Measurements from ENCODE around the gene LRRC72.
"Not testable (repeated sequence)": the region's sequence is repeated elsewhere in the genome, so short reads cannot be mapped to it uniquely, and the experiment has no call there.

LRRC72 gene

DNA sequence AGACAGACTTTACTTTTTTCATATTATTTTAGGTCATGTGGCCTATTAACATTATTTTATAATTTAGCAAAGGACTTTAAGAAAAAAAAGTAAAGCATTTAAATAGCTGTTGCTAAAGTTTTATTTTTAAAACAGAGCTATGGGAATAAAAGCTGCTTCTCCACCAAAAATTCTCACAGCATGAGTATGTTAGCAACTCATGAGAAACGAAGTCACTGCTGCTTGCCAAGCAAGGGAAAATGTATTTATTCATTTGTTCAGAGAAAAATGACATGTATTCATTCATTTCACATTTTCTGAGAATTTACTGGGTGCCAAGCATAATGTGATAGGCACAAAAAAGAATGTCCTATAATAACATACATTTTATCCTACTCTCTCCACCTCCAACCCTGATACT is 5.1 kb downstream of the LRRC72 start:
- DNase-seq, result no peak

DNA sequence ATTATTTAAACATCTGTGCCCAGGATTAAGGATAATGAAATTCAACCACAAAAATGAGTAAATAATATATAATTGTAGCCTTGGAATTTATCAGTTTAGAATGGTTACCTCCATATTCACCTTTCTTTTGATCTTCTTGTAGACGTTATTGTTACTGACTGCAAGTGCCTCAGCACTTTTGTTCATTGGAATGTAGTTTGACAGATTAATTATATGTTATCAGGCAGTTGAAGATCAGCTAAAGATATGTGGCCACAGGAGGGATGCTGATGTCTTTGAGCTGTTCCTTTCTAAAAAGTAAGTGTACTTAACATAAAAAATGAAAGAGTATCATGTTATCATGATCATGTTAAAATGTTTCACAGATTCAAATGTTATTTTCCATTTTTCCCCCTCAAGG is 5.6 kb downstream of the LRRC72 start:
- DNase-seq, result no peak

DNA sequence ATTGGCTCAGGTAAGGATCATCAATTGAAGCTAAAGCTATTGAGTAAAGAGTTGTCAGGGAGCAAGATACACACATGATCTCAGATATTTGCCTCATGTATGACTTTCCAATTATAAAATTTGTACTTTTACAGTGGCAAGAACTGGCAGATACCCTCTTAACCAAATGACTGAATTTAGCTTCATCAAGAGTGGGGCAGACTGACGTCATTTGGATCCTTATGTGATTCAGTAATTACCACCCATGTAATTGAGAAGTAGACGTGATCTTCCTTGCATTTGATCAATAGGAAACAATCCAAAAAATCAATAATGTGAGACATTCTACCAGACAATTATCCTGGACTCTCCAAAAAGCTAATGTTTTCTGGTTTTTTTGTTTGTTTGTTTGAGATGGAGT is 8.9 kb downstream of the LRRC72 start:
- no peak for DNase-seq

DNA sequence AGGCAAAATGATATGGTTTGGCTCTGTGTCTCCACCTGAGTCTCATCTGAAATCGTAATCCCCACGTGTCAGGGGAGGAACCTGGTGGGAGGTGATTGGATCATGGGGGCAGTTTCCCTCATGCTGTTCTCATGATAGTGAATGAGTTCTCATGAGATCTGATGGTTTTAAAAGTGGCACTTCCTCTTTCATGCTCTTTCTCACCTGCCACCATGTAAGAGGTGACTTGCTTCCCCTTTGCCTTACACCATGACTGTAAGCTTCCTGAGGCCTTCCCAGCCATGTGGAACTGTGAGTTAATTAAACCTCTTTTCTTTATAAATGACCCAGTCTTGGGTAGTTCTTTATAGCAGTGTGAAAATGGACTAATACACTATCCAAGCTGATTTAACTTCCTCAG is 13.9 kb downstream of the LRRC72 start:
- not testable (repeated sequence) for DNase-seq

DNA sequence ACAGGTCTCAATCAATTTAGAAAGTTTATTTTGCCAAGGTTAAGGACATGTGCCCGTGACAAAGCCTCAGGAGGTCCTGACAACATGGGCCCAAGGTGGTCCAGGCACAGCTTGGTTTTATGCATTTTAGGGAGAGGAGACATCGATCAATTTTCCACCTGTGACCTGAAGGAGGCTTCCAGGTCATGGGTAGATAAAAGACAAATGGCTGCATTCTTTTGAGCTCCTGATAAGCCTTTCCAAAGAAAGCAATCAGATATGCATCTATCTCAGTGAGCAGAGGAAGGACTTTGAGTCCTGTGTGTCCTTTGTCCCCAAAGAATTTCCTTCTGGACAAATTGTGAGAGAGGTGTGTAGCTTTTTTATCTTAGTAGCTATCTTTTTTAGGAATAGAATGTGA is 15.8 kb downstream of the LRRC72 start:
- no peak for DNase-seq

DNA sequence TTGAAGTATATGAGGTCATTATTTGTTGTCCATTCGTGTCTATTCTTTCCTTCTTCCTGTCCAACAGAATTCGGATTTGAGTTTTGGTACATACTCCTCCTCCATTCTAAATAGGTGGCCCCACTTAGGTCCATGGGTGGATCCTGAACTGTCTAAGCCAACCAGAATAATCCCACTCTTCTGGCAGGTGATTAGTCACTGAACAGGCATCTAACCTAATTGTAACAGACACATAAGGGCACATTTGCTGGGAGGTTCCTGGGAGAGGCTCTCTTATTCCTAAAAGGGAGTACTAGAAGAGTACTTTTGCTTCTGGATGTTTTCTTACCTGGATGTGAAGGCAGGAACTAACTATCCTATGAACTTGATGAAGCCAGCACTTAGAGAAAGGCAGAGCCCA is 16.8 kb downstream of the LRRC72 start:
- DNase-seq, result no peak

DNA sequence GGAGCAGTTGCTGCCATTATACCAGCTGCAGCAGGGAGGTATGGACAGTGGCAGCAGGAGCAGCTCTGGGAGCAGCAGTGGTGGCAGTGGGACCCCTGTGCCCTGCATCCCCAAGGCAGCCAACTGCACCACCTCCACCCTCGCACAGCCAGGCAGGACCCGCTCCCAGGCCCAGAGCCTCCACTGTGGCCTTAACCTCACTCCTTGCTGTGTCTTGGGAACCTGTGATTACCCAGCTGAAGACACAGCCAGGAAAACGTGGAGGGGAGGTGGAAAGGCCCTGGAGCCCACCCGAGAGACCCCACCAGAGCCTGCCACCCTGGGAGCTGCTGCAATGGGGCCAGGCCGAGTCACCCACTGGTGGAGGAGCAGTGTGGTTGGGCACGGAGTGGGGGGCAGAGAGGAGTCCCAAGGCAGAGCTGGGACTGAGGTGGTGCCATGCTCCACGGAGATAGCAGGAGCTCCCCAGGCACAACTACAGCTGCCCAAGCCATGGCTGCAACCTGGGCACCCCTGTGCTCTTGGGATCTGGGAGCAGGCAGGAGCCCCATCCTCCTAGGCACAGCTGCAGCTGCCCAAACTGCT is 20.4 kb downstream of the LRRC72 start:
- no peak for DNase-seq

DNA sequence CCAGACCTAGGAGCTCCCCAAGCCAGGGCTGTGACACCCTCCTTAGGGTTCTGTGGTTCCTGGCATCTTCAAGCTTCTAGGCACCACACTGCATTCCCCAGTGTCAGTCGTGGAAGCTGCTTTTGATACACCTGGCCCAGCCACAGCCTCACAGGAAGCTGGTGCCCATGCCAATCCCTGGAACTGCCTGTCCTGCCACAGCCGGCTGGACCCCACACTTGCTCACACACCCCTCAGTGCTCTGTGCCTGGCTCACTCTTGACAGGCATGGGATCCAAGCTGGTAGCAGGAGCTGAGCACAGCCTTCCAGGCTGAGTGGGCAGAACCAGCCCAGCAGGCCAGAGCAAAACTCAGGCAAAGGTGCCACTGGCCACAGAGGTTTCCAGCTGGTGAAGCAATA is 21.8 kb downstream of the LRRC72 start:
- no peak for DNase-seq

DNA sequence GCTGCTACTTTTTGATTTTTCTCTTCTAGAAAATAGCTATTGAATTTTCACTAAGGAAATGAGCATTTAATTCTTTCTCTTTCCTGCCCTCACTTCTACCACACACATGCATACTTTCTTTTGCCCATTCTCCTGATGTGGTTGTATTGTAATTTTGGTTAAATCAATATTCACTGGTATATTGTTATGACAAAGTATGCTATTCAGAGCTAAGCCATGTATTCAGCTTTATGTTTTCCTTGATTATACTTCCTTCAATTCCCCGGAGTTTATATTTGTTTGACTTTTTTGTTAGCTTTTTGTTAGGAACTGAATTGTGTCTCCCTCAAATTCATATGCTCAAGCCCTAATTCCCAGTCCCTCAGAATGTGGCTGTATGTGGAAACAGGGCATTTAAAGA is 24.0 kb downstream of the LRRC72 start:
- no peak for DNase-seq

DNA sequence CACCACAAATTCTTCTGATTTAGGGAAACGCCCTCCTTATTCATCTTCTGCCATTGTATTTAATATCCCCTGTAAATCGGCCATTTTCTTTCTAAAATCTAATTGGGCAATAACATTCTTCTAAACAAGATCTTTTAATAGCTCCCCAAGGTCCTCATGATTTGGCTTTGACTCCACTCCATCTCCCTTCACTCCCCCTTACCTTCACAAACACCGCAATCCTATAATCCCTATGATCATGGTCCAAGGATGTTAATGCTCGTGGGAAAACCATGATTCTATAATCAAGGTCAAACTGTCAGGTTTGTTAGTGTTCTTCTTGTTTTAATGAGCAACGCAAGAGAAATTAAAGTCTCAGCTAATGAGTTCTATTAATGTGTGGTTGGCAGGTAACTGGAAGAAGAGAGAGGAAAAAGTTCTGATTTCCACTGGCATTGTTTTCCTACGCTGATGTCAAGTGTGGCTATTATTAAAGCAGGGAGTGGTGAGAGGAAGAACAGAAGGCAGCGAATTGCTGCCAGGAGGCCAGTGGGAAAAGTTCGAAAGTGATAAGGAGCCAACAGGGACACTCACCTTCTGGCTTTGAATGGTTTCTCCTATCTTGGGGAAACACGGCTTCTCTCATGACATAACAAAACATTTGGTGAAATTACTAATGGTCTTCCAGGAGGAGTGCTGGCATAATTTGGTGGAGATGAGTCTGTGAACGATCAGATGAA is 28.1 kb downstream of the LRRC72 start:
- no peak for DNase-seq

DNA sequence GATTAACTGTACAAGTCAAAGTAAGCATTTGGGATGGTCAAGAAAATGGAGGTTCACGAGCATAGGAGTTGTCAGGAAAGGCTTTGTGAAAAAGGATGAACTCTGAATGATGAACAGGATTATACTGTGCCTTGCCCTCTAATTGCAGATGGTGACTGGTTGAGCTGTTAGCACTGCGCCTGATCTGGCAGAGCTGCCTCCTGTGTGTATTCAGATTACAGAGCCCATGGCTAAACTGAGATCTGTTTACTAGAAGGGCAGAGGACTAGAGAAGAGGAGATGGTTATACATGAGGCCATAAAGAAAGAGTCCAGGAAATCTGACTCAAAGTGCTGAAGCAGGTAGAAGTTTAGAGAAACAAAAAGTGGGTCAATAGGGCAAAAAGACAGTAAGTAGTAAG is 29.7 kb downstream of the LRRC72 start:
- DNase-seq, result no peak

DNA sequence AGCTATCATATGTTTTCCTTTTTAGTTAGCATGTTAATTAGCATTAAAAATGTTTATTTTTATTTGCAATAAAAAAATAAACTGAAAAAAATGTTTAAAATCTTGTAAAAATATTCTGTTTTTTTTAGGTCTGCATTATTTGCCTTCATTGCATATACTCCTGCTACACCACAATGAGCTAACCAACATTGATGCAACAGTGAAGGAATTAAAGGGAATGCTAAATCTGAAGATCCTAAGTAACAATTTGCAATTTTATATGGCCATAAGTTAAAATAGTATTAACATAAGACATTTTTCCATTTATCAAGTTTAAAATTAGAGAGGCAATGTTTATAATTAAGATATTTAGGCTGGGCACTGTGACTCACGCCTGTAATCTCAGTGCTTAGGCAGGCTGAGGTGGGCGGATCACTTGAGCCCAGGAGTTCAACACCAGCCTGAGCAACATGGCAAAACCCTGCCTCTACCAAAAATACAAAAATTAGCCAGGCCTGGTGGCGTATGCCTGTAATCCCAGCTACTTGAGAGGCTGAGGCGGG is 32.2 kb downstream of the LRRC72 start:
- no peak for DNase-seq

DNA sequence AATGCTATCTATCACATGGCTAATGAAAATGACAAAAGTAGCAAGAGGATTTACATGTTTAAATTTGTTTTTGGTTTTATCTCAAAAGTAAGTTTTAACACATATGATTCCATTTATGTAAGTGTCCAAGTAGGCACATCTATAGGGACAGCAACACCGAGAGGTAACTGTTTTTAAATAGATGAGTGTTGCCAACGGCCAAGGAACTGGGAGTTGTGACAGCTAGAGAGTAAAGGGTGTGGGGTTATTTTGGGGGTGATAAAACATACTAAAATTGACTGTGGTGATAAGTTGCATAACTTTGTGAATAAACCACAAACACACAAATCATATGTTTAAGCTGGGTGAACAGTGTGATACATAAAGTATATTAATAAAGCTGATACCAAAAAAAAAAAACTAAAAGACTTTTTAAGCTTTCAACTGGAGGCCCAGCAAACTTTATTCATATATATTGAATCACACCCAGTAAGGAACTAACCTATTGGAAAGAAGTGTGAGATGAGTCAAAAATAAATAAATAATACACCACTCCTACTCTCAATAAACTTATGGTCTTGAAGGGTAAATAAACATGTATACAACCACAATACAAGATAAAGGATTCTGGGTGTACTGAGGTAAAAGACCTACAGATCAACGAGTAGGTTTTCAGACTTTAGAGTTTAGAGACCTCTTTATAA is 33.0 kb downstream of the LRRC72 start:
- DNase-seq, result no peak

DNA sequence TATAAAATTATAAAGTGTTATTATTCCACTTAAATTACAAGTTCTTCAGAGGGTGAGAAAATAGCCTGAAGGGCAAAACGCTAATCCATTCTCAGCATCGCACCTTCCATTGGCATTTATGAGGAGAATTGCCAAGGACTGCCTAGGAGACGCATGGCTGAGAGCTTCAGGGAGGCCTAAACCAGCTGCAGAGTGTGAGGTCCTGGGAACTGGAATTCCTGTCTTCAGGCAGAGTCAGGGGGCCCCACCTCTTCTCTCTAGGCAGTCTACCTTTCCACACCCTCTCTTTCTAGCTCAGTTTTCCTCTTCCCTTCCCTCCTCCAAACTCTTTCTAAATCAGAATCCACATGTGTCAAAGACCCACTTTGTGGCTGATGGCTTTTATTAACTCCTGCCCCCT is 35.3 kb downstream of the LRRC72 start:
- no peak for DNase-seq

DNA sequence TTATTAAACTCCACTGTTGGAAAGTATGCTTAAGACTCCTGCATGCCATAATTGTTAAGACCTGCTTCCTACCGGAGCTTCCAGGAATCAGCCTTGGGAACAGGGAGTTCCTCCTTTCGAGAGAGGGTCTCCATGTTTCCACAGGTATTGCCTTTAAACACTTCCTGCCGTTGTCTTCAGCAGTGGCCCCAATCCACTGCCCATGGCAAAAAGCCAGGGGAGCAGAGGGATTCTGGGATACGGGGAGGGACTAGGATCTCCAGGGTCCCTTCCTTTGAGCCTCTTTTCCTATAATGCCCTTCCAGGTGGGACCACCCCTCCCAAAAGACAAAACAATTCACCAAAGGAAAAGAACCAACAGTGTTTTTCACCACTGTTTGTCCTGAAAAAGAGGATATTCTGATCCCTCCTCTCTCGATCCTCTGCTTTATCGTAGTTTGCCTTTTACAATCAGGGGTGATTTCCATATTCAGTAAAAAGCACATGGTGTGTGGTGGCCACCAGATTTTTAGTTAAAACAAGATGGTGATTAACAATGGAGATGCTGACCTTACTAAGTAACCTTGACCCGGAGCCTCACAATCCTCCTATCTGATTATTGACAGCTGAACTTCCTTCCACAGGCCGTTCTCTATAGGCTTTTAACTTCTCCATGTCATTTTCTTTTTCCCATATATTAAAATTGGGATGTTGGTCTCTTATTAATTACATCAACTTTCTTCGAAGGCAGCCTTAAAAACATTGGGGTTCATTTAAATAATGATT is 36.0 kb downstream of the LRRC72 start:
- DNase-seq, result no peak

DNA sequence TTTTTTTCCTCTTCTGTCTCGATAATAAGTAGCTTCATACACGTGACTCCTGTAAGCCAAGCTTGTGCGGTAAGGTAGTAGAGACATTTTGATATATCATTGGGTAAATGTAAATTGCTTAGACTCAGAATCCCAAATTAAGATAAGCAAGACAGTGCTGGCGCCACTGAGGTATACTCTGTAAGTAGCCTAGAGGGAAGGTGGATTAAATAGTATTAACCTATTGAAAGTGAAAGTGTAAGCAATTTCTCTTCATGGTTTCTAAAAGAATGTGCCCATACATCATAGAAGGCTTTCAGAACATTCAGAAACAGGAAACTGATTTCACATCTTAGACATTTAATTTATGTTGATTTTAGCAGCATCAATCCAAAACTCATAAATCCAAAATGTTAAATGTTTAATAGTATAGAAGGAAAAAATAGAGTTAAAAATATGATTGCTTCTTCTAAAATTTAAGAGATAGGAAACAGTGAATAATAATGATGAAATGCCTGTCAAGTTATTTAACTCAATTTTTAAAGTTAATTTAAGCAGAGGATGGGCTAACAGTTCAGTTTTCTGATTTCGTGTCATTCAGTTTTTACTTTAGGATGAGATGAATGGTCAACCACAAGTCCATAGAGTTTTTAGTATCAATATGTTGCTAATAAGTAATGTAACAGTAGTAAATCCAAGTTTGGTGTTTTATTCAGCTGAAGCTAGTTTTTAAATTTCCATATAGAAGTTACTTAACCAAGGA is 36.8 kb downstream of the LRRC72 start:
- no peak for DNase-seq

DNA sequence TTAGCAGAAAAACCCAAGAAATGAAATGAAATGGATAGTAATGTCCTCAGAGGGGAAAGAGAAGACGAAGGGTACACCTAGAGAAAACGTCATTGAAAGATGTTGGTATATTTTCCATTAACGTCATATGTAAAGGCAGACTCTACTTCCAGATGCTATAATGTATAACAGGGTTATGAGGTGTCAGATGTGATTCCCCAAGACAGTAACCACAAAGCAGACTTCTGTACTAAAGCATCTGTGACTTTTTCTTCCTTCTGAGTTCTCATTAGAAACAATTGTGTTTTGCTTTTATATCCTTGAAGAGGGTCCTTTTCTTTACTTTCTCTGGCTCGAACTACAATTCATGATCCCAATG is 37.4 kb downstream of the LRRC72 start:
- no peak for DNase-seq

DNA sequence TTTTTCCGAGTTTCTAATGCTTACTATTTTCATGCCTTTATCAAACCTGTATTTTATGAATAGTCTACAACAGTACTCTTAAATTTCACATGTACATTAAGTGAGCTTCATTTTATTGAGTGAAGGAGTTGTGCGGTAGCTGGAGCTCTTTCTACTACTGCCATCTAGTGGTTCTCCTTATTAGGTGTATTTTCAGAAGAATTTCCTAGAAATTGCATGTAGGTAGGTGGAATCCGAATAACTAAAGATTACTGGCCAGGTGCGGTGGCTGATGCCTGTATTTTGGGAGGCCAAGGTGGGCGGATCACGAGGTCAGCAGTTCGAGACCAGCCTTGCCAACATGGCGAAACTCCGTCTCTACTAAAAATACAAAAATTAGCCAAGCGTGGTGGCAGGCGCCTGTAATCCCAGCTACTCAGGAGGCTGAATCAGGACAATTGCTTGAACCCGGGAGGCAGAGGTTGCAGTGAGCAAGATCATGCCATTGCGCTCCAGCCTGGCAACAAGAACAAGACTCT is 38.3 kb downstream of the LRRC72 start:
- DNase-seq, result peak; percentile 66

DNA sequence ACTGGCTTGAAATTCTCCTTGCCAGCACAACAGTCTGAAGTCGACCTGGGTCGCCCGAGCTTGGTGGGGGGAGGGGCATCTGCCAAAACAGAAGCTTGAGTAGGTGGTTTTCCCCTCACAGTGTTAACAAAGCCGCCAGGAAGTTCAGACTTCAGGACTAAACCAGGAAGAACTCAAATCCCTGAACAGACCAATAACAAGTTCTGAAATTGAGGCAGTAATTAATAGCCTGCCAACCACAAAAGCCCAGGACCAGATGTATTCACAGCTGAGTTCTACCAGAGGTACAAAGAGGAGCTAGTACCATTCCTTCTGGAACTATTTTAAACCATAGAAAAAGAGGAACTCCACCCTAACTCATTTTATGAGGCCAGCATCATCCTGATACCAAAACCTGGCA is 45.3 kb downstream of the LRRC72 start:
- DNase-seq, result no peak

DNA sequence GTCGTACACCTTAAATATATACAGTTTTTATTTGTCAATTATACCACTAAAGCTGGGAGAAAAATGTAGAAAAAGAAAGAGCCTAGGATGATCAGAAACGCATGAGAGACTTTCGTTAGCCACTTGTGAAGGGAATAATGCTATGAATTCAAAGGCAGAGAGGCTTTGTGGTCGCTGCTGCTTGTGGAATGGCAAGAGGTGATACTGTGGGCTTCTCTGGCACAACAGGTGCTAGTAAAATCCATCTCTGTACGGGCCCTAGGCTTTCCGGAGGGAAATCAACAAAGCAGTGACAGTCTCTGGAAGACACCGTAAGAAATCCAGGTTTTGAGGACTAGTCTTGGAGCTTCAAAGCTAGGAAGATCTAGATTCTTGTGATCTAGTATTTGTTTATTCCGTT is 52.6 kb downstream of the LRRC72 start:
- DNase-seq, result no peak

DNA sequence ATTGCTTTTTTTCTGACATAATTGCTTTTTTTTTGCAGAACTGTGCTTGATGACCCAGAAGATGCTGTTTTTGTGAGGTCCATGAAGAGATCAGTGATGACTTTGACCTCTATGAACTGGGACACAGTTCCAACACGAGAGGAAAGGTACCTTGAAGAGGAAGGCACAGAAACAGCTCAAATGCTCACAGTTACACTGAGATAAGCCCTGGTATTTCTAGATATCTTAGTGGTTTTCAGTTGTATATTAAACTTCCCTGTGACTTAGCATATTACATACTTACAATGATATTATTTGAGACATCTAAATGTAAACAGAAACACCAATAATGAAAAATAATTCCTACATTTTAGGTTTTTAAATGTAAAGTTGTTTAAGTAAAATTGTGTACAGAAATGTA is 54.7 kb downstream of the LRRC72 start:
- no peak for DNase-seq

DNA sequence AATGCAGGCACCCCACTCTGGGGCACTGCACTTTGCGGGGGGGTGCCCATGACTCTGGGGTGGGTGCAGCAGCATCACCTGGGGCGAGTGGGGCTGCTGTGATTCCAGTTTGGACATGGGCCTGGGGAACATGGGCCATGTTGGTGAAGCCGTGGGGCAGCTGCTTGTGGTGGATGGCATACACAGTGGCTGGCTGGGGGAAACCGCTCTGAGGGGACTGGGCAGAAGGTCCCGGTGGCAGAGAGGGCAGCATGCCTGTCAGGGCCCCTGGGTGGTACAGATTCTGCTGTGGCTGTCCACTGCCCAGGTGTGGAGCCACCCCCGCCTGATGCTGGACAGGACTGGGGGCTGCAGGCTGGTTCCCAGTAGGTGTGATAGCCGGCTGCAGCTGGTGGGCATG is 57.2 kb downstream of the LRRC72 start:
- DNase-seq, result no peak

DNA sequence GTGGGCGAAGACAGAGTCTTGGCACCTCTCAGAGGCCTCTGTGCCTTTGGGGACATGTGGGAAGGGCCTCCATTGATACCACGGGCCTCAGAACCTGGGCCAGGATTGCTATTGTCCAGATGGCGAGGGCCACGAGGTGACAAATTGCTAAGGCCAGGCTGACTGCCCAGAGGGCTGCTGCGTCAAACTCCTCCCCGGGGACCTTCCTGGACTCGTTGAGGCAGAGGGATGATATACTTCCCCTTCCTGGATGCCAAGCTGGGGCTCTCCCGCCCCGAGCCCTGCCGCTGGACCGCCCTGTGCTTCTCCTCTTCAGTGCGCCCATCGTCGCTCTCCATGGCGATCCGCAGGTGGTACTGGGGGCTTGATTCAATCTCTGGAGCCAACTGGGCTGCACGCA is 58.9 kb downstream of the LRRC72 start:
- no peak for DNase-seq

Data from NCI-H774 (cell line).